ENCODE data around the gene DTYMK. TPM values are rescaled to one million over a fixed set of nuclear protein-coding genes. Genes with fewer than 3 reads are reported as not detected.

Gene DTYMK
- total RNA-seq, 3 donors from 2014 or later (not counting 1 experiment from before 2014, with no cell fraction given) = 15.4 to 17.5 (median 15.6) TPM

DNA sequence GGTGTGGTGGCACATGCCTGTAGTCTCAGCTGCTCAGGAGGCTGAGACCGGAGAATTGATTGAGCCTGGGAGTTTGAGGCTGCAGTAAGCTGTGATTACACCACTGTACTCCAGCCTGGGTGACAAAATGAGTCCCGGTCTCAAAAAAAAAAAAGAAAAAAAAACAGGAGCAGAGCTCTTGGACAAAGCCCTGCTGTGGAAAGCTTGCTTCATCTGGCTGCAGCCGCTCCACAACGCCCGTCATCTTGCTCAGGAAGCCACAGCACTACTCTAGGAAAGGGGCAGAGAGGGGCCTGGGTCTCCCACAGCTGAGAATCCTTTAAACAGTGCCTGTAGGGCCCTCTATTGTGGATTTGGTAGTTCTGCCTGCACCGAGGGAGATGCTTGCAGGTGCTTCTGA, 38.2 kb downstream of the DTYMK start:
- Mint-ChIP-seq H3K27ac (no peak overlapping the region), H3K4me1 (peaks cover 22 to 30% of the 10 kb centered on the region in 2 donors), H3K4me3 (no peak overlapping the region), H3K27me3 (ENCODE audit: low read depth in 2 of 2) (no peaks in the 10 kb centered on the region), H3K9me3 (no peaks in the 10 kb centered on the region), H3K36me3 (peaks cover 7% of the 10 kb centered on the region)
- peaks cover 22% of the 10 kb centered on the region for H3K36me3 ChIP-seq (ENCODE audit: control insufficient read depth, insufficient read depth, low read length)
- TF ChIP-seq, protein P1, sequence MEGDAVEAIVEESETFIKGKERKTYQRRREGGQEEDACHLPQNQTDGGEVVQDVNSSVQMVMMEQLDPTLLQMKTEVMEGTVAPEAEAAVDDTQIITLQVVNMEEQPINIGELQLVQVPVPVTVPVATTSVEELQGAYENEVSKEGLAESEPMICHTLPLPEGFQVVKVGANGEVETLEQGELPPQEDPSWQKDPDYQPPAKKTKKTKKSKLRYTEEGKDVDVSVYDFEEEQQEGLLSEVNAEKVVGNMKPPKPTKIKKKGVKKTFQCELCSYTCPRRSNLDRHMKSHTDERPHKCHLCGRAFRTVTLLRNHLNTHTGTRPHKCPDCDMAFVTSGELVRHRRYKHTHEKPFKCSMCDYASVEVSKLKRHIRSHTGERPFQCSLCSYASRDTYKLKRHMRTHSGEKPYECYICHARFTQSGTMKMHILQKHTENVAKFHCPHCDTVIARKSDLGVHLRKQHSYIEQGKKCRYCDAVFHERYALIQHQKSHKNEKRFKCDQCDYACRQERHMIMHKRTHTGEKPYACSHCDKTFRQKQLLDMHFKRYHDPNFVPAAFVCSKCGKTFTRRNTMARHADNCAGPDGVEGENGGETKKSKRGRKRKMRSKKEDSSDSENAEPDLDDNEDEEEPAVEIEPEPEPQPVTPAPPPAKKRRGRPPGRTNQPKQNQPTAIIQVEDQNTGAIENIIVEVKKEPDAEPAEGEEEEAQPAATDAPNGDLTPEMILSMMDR (IDR thresholded peaks at IDR 0.05) = no peak
- H3K27ac ChIP-seq (ENCODE audit: low read length) = no peak overlapping the region
- no peak overlapping the region for H3K4me3 ChIP-seq (ENCODE audit: low read length)
- no peaks in the 10 kb centered on the region for H3K27me3 ChIP-seq (ENCODE audit: control insufficient read depth, insufficient read depth, low read length)
- no peak for DNase-seq
- no peak for ATAC-seq
- no peaks in the 10 kb centered on the region for H3K4me1 ChIP-seq (ENCODE audit: control insufficient read depth, insufficient read depth, low read length)
- WGBS (ENCODE audit: insufficient coverage) = 91% methylated on average over 6 of the region's 6 CpGs
- intact Hi-C loops (cut with micrococcal nuclease) = no loop called here
- no peaks in the 10 kb centered on the region for H3K9me3 ChIP-seq (ENCODE audit: control insufficient read depth, insufficient read depth, low read length)

DNA sequence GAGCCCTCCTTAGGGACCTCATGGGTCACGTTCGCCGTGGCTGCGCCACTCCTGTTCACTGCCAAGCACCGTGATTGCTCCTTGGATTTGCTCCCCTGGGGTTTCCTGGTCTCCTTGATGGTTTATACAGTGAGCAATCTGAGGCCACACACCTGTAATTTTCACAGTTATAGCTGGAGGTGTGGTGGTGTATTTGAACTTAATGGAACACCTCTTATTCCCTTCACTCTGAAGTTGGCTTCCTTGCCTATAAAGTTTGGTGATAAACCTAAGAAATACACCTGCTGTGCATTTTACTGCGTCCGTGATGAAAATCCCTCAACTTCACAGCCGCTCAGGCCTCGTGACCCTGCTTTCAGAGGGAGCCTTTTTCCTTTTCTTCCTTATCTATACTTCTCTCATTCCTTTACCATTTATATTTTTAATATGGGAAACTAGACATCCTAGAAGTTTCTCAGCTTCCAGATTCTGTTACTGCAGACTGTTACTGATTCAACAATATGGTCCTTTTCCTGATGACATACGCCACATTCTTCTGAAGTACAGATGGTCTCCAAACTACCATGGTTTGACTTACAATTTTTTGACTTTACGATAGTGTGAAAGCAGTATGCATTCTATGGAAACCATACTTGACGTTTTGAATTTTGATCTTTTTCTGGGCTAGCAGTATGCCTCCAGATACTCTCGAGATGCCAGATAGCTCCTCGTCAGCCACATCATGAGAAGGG, 40.5 kb downstream of the DTYMK start:
- no peaks in the 10 kb centered on the region for H3K27me3 ChIP-seq (ENCODE audit: control insufficient read depth, insufficient read depth, low read length)
- peaks cover under 1% of the 10 kb centered on the region for H3K36me3 Mint-ChIP-seq
- intact Hi-C loops (cut with micrococcal nuclease) = no loop called here
- WGBS (ENCODE audit: insufficient coverage) = 94% methylated on average over 14 of the region's 14 CpGs
- no peak overlapping the region for H3K27ac ChIP-seq (ENCODE audit: low read length)
- peaks cover 31 to 50% of the 10 kb centered on the region in 2 donors for H3K4me1 Mint-ChIP-seq
- no peaks in the 10 kb centered on the region for H3K9me3 Mint-ChIP-seq
- H3K4me3 ChIP-seq (ENCODE audit: low read length) = no peak overlapping the region
- TF ChIP-seq, protein P1 (IDR thresholded peaks at IDR 0.05) = no peak
- no peaks in the 10 kb centered on the region for H3K27me3 Mint-ChIP-seq (ENCODE audit: low read depth in 2 of 2)
- H3K4me3 Mint-ChIP-seq = no peak overlapping the region
- H3K9me3 ChIP-seq (ENCODE audit: control insufficient read depth, insufficient read depth, low read length) = no peaks in the 10 kb centered on the region
- ATAC-seq = no peak
- H3K36me3 ChIP-seq (ENCODE audit: control insufficient read depth, insufficient read depth, low read length) = peaks cover 3% of the 10 kb centered on the region
- DNase-seq = no peak
- H3K4me1 ChIP-seq (ENCODE audit: control insufficient read depth, insufficient read depth, low read length) = peaks cover 5% of the 10 kb centered on the region
- no peak overlapping the region for H3K27ac Mint-ChIP-seq

DNA sequence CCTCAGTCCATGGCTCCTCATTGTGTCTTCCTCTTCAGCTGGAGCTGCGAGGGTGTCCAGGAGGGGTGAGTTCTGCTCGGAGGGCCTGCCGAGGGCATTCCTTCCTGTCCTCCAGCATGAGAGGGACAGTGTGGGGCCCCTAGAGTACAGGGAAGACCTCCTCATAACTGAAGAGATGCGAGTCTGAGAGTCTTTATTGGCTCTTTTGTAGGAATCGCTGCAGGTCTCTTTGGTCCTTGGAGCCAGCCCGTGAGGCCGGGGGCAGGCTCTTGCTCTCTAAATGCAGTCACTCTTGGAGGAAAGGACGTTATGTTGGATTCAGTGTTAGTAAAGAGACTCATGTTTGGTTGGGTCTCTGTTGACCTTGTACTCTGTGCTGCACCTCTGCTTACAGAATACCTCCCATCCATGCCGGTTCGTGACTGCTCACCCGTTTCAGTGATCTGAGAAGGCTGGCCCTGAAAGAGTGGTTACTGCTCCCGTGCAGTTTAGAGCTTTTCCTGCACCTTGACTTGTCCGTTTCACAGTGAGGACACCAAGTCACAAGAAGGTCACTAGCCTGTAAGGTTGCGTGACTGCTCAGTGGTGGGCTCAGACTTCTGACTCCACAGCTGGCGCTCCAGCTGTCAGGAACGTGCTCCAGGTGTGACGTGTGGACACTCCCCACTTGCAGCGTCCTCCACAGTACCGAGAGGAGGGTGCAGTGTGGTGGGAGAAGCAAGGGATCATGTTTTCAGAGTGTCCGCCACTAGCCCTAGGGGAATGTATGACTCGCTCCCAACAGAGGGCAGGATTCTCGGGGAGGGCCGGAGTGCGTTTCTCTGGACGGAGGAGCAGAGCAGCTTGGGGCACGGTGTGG, 41.3 kb downstream of the DTYMK start:
- ATAC-seq = no peak
- Histone ChIP-seq H3K9me3 (ENCODE audit: control insufficient read depth, insufficient read depth, low read length) (no peaks in the 10 kb centered on the region), H3K27ac (ENCODE audit: low read length) (no peak overlapping the region), H3K4me3 (ENCODE audit: low read length) (no peak overlapping the region), H3K27me3 (ENCODE audit: control insufficient read depth, insufficient read depth, low read length) (no peaks in the 10 kb centered on the region), H3K4me1 (ENCODE audit: control insufficient read depth, insufficient read depth, low read length) (peaks cover 5% of the 10 kb centered on the region), H3K36me3 (ENCODE audit: control insufficient read depth, insufficient read depth, low read length) (no peaks in the 10 kb centered on the region)
- intact Hi-C loops (cut with micrococcal nuclease) = no loop called here
- H3K36me3 Mint-ChIP-seq = no peaks in the 10 kb centered on the region
- no peaks in the 10 kb centered on the region for H3K27me3 Mint-ChIP-seq (ENCODE audit: low read depth in 2 of 2)
- TF ChIP-seq, protein P1 (IDR thresholded peaks at IDR 0.05) = no peak
- WGBS (ENCODE audit: insufficient coverage) = 94% methylated on average over 26 of the region's 26 CpGs
- H3K4me3 Mint-ChIP-seq = no peak overlapping the region
- H3K27ac Mint-ChIP-seq = no peak overlapping the region
- H3K4me1 Mint-ChIP-seq = peaks cover 36 to 50% of the 10 kb centered on the region in 2 donors
- no peaks in the 10 kb centered on the region for H3K9me3 Mint-ChIP-seq
- DNase-seq = no peak

Data from natural killer cell (primary cell).